Prostate gland (tissue), 2 donors: ENCODE data around the gene ACP4.

Experiments used
- POLR2A ChIP-seq: fragments of 450-650 bp; IDR thresholded peaks from one replicate; pipeline ENCODE4 v1.6.1; 2016; ENCODE audit warnings: antibody characterized with exemption, mild to moderate bottlenecking
- TF ChIP-seq, protein P1 (sequence below), 4 experiments: fragments of 200-600 bp in 2 of 4; fragments of 450-650 bp in 2 of 4; sonication (generic) in 2 of 4; IDR thresholded peaks; 1 replicate in 3 of 4; 2 replicates in 1 of 4; pipeline ENCODE4 v1.5.1; 2016 to 2019; ENCODE audit warnings: antibody characterized with exemption in 4 of 4, mild to moderate bottlenecking in 2 of 4, moderate library complexity in 2 of 4

DNA sequence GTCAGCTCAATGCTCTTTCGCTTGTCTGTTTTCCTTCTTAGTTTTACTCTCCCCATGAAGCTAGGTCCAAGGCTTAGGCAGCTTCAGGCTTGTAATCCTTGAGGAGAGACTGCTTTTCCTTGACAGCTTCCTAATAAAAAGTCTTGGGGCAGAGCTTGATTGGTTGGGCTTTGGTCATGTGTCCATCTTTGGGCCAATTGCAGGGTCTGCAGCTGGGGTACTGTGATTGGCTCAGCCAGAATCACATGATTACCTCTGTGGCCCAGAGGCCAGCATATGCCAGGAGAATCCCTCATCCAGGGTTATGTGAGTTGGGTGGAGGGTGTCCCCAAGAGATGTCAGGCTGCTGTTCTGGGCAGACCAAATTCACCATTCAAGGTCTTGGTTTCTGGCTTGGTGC is 25.2 kb downstream of the ACP4 start:
- TF ChIP-seq POLR2A = no peak
- TF ChIP-seq, protein P1, sequence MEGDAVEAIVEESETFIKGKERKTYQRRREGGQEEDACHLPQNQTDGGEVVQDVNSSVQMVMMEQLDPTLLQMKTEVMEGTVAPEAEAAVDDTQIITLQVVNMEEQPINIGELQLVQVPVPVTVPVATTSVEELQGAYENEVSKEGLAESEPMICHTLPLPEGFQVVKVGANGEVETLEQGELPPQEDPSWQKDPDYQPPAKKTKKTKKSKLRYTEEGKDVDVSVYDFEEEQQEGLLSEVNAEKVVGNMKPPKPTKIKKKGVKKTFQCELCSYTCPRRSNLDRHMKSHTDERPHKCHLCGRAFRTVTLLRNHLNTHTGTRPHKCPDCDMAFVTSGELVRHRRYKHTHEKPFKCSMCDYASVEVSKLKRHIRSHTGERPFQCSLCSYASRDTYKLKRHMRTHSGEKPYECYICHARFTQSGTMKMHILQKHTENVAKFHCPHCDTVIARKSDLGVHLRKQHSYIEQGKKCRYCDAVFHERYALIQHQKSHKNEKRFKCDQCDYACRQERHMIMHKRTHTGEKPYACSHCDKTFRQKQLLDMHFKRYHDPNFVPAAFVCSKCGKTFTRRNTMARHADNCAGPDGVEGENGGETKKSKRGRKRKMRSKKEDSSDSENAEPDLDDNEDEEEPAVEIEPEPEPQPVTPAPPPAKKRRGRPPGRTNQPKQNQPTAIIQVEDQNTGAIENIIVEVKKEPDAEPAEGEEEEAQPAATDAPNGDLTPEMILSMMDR (IDR thresholded peaks at IDR 0.05) = no peak
